RWPE1 (cell line): Measurements from ENCODE around the gene GNB1L.

Experiments
- CTCF ChIA-PET: fragments of 350-600 bp; sonication (Branson Sonifier 250); formaldehyde crosslinking; extraction: SDS; loops from one replicate; lab custom pipeline; 2021; lab: Yijun Ruan, JAX
- POLR2A ChIA-PET: fragments of 400-600 bp; formaldehyde crosslinking; extraction: SDS; loops from one replicate; lab custom pipeline; 2020; ENCODE audit warnings: antibody characterized with exemption; ENCODE audit not compliant: low non-redundant PET; lab: Yijun Ruan, JAX
- DNase-seq: peaks from one replicate; pipeline ENCODE4 v3.0.0; 2012; ENCODE audit warnings: low spot score
- H3K27ac ChIP-seq: fragments of 450-650 bp; 2 replicates; pipeline ENCODE4 v1.5.1; 2017
- TF ChIP-seq, protein P1 (sequence below): fragments of 450-650 bp; conservative IDR thresholded peaks from 2 replicates; pipeline ENCODE4 v1.5.1; 2017; ENCODE audit warnings: low read depth, mild to moderate bottlenecking

GNB1L gene

DNA sequence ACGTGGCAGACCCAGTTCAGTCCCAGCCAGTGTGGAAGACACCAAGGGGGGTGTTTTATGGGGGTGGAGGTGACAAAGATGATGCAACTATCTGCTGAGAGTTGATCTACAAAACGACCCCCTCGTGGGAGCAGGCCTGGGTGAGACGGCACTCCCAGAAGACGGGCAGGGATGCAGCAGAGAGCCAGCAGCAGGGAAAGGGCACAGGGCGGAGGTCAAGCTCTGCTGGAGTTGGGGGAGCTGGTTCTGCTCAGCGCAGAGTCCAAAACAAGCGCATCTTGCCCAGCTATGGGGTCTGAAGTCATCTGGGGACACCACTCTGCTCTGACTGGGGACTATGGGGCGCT, 3.9 kb downstream of the GNB1L start:
- TF ChIP-seq, protein P1, sequence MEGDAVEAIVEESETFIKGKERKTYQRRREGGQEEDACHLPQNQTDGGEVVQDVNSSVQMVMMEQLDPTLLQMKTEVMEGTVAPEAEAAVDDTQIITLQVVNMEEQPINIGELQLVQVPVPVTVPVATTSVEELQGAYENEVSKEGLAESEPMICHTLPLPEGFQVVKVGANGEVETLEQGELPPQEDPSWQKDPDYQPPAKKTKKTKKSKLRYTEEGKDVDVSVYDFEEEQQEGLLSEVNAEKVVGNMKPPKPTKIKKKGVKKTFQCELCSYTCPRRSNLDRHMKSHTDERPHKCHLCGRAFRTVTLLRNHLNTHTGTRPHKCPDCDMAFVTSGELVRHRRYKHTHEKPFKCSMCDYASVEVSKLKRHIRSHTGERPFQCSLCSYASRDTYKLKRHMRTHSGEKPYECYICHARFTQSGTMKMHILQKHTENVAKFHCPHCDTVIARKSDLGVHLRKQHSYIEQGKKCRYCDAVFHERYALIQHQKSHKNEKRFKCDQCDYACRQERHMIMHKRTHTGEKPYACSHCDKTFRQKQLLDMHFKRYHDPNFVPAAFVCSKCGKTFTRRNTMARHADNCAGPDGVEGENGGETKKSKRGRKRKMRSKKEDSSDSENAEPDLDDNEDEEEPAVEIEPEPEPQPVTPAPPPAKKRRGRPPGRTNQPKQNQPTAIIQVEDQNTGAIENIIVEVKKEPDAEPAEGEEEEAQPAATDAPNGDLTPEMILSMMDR: no peak
- H3K27ac ChIP-seq: peak overlapping the region; percentile 93
- ChIA-PET CTCF (interaction anchor here (0.6 to 0.9 kb wide), 2 partner anchors 103 to 120 kb away, joined by 3 to 5 read pairs; no protein-coding TSS in a partner anchor), POLR2A (no interaction called here)
- no peak for DNase-seq

DNA sequence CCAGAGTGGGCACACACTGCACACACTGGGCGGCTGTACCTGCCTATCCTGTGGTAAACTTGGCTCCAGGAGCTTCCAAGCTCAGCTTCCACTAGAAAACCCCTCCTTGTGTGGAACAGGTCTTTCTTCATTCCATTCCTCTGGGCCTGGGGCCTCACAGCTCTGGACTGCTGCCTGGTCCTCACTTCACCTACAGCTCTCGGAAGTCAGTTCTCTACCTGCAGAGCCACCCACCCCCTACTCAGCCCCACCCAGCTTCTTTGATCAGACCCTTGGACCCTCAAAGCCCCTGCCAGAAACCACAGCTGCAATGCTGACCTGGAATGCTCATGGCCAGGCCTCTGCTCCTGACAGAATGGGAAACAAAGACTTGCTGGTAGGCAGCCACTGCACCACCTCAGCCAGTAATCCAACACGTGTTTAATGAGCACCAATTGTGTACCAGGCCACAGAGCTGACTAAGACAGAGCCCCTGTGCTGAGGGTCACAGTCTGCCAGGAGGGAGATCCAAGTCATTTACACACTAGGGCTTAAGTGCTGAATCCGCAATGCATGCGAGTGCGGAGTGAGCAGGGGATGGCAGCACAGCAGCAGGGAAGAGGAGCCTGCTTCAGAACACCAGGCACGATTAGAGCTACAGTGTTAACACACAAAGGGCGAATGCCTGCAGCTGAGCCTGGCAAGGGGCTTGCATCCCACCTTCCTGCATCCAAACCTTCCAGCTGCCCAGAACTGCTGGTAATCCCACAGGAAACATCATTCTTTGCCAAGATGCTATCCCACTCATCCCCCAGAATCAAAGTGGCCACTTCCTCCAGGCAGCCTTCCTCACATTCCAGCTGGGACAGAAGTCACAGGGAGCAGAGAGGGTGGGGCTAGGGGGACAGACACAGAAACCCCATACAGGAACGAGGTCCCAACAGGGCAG, 4.6 kb downstream of the GNB1L start:
- ChIA-PET CTCF (interaction anchor here (0.9 kb wide), 1 partner anchor 119 kb away, joined by 5 read pairs; no protein-coding TSS in a partner anchor), POLR2A (interaction anchor here (0.6 kb wide), 1 partner anchor 9 kb away, joined by 3 read pairs; no protein-coding TSS in a partner anchor)
- TF ChIP-seq, protein P1: no peak
- DNase-seq: peak; percentile 42
- peak overlapping the region; percentile 93 for H3K27ac ChIP-seq

GRCh38 chr22:19848298-19849224, 6.1 kb downstream of the GNB1L start:
- peak overlapping the region; percentile 93 for H3K27ac ChIP-seq
- TF ChIP-seq, protein P1: no peak
- ChIA-PET CTCF (interaction anchor here (0.6 to 0.9 kb wide), 2 partner anchors 26 to 118 kb away, joined by 4 read pairs; no protein-coding TSS in a partner anchor), POLR2A (no interaction called here)
- DNase-seq: peak; percentile 61

- ChIA-PET CTCF (interaction anchor here (1.0 kb wide), 1 partner anchor 8 kb away, joined by 4 read pairs; no protein-coding TSS in a partner anchor), POLR2A (no interaction called here)
- TF ChIP-seq, protein P1: no peak
- H3K27ac ChIP-seq: peak overlapping the region; percentile 87
- no peak for DNase-seq
These were observed 7.4 kb downstream of the GNB1L start for GRCh38 chr22:19847345-19847632.

- no peak for DNase-seq
- POLR2A ChIA-PET: no interaction called here
These were observed 7.9 kb downstream of the GNB1L start for GRCh38 chr22:19846620-19847344.

More at GRCh38 chr22:19846620-19847344, 7.9 kb downstream of the GNB1L start:
- CTCF ChIA-PET: interaction anchor here (1.0 kb wide), 1 partner anchor 9 kb away, joined by 4 read pairs; no protein-coding TSS in a partner anchor
- peak overlapping the region; percentile 87 for H3K27ac ChIP-seq
- TF ChIP-seq, protein P1: no peak
